SK-N-SH treated with all-trans-retinoic acid at 6 μM for 48 hours (cell line): ENCODE measurements around the gene BTBD8.

Source experiments
- ATAC-seq: fragments of 200-7000 bp; cut with Tn5 transposase; 3 replicates; pipeline ENCODE4 v1.9.1; 2020; ENCODE audit warnings: mild to moderate bottlenecking, moderate library complexity
- ARNTL ChIP-seq: fragments of 450-650 bp; formaldehyde crosslinking; IDR thresholded peaks from 2 replicates; pipeline ENCODE4 v1.5.0; 2020; ENCODE audit warnings: low read depth, mild to moderate bottlenecking, moderate library complexity, borderline replicate concordance
- BACH2 ChIP-seq: fragments of 250-450 bp; sonication (Bioruptor Pico); IDR thresholded peaks from 2 replicates; pipeline ENCODE4 v1.9.0; 2021; ENCODE audit warnings: mild to moderate bottlenecking, borderline replicate concordance
- CSDC2 ChIP-seq: fragments of 250-450 bp; sonication (Bioruptor Pico); IDR thresholded peaks from 2 replicates; pipeline ENCODE4 v1.5.0; 2020; ENCODE audit warnings: mild to moderate bottlenecking, moderate library complexity
- ESRRG ChIP-seq: fragments of 250-450 bp; sonication (Bioruptor Pico); IDR thresholded peaks from 2 replicates; pipeline ENCODE4 v1.6.1; 2021; ENCODE audit warnings: mild to moderate bottlenecking
- GLIS3 ChIP-seq: fragments of 250-450 bp; sonication (Bioruptor Pico); IDR thresholded peaks from 2 replicates; pipeline ENCODE4 v1.5.0; 2020; ENCODE audit warnings: mild to moderate bottlenecking, moderate library complexity
- ISL1 ChIP-seq: fragments of 250-450 bp; sonication (Bioruptor Pico); IDR thresholded peaks from 2 replicates; pipeline ENCODE4 v2.1.2; 2022; ENCODE audit warnings: mild to moderate bottlenecking, moderate library complexity
- OSR1 ChIP-seq: fragments of 250-450 bp; sonication (Bioruptor Pico); IDR thresholded peaks from 2 replicates; pipeline ENCODE4 v1.8.0; 2022; ENCODE audit warnings: moderate library complexity, mild to moderate bottlenecking, inconsistent platforms
- PATZ1 ChIP-seq: fragments of 250-450 bp; sonication (Bioruptor Pico); IDR thresholded peaks from 2 replicates; pipeline ENCODE4 v1.8.0; 2020; ENCODE audit warnings: mild to moderate bottlenecking, moderate library complexity, borderline replicate concordance
- POU6F1 ChIP-seq: fragments of 250-450 bp; sonication (Bioruptor Pico); IDR thresholded peaks from 2 replicates; pipeline ENCODE4 v1.8.0; 2021; ENCODE audit warnings: low read depth, mild to moderate bottlenecking, moderate library complexity, borderline replicate concordance
- SNAI2 ChIP-seq: fragments of 250-450 bp; sonication (Bioruptor Pico); IDR thresholded peaks from 2 replicates; pipeline ENCODE4 v1.5.0; 2020; ENCODE audit warnings: mild to moderate bottlenecking, moderate library complexity
- TCF4 ChIP-seq: fragments of 250-450 bp; sonication (Bioruptor Pico); IDR thresholded peaks from 2 replicates; pipeline ENCODE4 v1.8.0; 2021; ENCODE audit warnings: mild to moderate bottlenecking, moderate library complexity, borderline replicate concordance
- TOX ChIP-seq: fragments of 250-450 bp; sonication (Bioruptor Pico); IDR thresholded peaks from 2 replicates; pipeline ENCODE4 v1.8.0; 2021; ENCODE audit warnings: mild to moderate bottlenecking, moderate library complexity, borderline replicate concordance
- ZC3H10 ChIP-seq: fragments of 250-450 bp; sonication (Bioruptor Pico); IDR thresholded peaks from 2 replicates; pipeline ENCODE4 v1.5.1; 2021; ENCODE audit warnings: mild to moderate bottlenecking, moderate library complexity
- ZFP3 ChIP-seq: fragments of 250-450 bp; sonication (Bioruptor Pico); IDR thresholded peaks from 2 replicates; pipeline ENCODE4 v1.5.0; 2020; ENCODE audit warnings: mild to moderate bottlenecking, moderate library complexity
- ZNF565 ChIP-seq: fragments of 450-650 bp; formaldehyde crosslinking; conservative IDR thresholded peaks from 2 replicates; pipeline ENCODE4 v1.5.0; 2020; ENCODE audit warnings: low read depth, mild to moderate bottlenecking, moderate library complexity
- ZNF70 ChIP-seq: fragments of 450-650 bp; formaldehyde crosslinking; IDR thresholded peaks from 2 replicates; pipeline ENCODE4 v1.5.0; 2020; ENCODE audit warnings: mild to moderate bottlenecking, moderate library complexity
- ZNF8 ChIP-seq: fragments of 450-650 bp; formaldehyde crosslinking; IDR thresholded peaks from 2 replicates; pipeline ENCODE4 v1.5.0; 2020; ENCODE audit warnings: mild to moderate bottlenecking, moderate library complexity
- TF ChIP-seq, protein P1 (sequence below): fragments of 250-450 bp; sonication (Bioruptor Pico); IDR thresholded peaks from 2 replicates; pipeline ENCODE4 v1.5.1; 2021; ENCODE audit warnings: mild to moderate bottlenecking, moderate library complexity
- TF ChIP-seq, protein P2 (sequence below): fragments of 250-450 bp; sonication (Bioruptor Pico); IDR thresholded peaks from 2 replicates; pipeline ENCODE4 v1.5.0; 2020; ENCODE audit warnings: mild to moderate bottlenecking, moderate library complexity
- TF ChIP-seq, protein P3 (sequence below): fragments of 250-450 bp; sonication (Bioruptor Pico); IDR thresholded peaks from 2 replicates; pipeline ENCODE4 v1.5.1; 2020; ENCODE audit warnings: low read depth, mild to moderate bottlenecking, moderate library complexity

BTBD8 gene

DNA sequence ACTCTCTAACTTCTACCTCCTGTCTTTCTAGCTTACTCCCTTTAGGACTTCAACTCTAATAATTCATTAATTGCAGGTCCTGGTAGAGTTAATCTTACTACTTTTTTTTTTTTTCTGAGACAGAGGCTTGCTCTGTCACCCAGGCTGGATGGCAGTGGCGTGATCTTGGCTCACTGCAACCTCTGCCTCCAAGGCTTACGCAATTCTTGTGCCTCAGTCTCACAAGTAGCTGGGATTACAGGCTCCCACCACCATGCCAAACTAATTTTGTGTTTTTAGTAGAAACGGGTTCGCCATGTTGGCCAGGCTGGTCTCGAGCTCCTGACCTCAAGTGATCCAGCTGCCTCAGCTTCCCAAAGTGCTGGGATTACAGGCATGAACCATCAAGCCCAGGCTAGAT is 15.7 kb downstream of the BTBD8 start:
- no peak for ATAC-seq
- TF ChIP-seq GLIS3 (CRISPR knock-in tag) (no peak), TOX (no peak), CSDC2 (CRISPR knock-in tag) (no peak), BACH2 (CRISPR knock-in tag) (no peak), ZNF565 (CRISPR knock-in tag) (no peak), ZFP3 (CRISPR knock-in tag) (no peak), ZNF8 (CRISPR knock-in tag) (no peak), ZNF70 (CRISPR knock-in tag) (no peak)
- TF ChIP-seq, protein P1, sequence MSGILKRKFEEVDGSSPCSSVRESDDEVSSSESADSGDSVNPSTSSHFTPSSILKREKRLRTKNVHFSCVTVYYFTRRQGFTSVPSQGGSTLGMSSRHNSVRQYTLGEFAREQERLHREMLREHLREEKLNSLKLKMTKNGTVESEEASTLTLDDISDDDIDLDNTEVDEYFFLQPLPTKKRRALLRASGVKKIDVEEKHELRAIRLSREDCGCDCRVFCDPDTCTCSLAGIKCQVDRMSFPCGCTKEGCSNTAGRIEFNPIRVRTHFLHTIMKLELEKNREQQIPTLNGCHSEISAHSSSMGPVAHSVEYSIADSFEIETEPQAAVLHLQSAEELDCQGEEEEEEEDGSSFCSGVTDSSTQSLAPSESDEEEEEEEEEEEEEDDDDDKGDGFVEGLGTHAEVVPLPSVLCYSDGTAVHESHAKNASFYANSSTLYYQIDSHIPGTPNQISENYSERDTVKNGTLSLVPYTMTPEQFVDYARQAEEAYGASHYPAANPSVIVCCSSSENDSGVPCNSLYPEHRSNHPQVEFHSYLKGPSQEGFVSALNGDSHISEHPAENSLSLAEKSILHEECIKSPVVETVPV (CRISPR knock-in tag), result no peak
- TF ChIP-seq, protein P2, sequence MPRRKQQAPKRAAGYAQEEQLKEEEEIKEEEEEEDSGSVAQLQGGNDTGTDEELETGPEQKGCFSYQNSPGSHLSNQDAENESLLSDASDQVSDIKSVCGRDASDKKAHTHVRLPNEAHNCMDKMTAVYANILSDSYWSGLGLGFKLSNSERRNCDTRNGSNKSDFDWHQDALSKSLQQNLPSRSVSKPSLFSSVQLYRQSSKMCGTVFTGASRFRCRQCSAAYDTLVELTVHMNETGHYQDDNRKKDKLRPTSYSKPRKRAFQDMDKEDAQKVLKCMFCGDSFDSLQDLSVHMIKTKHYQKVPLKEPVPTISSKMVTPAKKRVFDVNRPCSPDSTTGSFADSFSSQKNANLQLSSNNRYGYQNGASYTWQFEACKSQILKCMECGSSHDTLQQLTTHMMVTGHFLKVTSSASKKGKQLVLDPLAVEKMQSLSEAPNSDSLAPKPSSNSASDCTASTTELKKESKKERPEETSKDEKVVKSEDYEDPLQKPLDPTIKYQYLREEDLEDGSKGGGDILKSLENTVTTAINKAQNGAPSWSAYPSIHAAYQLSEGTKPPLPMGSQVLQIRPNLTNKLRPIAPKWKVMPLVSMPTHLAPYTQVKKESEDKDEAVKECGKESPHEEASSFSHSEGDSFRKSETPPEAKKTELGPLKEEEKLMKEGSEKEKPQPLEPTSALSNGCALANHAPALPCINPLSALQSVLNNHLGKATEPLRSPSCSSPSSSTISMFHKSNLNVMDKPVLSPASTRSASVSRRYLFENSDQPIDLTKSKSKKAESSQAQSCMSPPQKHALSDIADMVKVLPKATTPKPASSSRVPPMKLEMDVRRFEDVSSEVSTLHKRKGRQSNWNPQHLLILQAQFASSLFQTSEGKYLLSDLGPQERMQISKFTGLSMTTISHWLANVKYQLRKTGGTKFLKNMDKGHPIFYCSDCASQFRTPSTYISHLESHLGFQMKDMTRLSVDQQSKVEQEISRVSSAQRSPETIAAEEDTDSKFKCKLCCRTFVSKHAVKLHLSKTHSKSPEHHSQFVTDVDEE (CRISPR knock-in tag), result no peak

DNA sequence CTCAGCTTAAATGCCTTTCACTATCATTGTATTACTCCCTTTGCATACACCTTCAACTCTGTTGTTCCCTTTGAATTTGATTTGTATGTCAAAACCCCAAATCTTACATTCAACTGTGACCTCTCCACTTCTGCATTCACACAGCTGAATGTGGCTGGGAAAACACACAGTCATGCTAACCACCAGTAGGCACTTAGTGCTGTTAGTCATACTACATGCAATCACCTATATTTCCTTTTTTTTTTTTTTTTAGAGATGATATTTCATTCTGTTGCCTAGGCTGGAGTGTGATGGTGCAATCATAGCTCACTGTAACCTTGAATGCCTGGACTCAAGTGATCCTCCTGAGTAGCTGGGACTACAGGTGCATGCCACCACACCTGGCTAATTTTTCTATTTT is 16.2 kb downstream of the BTBD8 start:
- no peak for ATAC-seq
- TF ChIP-seq ZC3H10 (CRISPR knock-in tag) (no peak), TOX (no peak), ZFP3 (CRISPR knock-in tag) (no peak), GLIS3 (CRISPR knock-in tag) (no peak), POU6F1 (CRISPR knock-in tag) (no peak), BACH2 (CRISPR knock-in tag) (no peak), SNAI2 (CRISPR knock-in tag) (no peak), PATZ1 (CRISPR knock-in tag) (no peak), OSR1 (CRISPR knock-in tag) (no peak), TCF4 (CRISPR knock-in tag) (no peak), ZNF565 (CRISPR knock-in tag) (no peak), ESRRG (CRISPR knock-in tag) (no peak), ISL1 (no peak), ARNTL (CRISPR knock-in tag) (no peak)
- TF ChIP-seq, protein P1 (CRISPR knock-in tag), result no peak
- TF ChIP-seq, protein P3, sequence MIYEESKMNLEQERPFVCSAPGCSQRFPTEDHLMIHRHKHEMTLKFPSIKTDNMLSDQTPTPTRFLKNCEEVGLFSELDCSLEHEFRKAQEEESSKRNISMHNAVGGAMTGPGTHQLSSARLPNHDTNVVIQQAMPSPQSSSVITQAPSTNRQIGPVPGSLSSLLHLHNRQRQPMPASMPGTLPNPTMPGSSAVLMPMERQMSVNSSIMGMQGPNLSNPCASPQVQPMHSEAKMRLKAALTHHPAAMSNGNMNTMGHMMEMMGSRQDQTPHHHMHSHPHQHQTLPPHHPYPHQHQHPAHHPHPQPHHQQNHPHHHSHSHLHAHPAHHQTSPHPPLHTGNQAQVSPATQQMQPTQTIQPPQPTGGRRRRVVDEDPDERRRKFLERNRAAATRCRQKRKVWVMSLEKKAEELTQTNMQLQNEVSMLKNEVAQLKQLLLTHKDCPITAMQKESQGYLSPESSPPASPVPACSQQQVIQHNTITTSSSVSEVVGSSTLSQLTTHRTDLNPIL, result no peak
- TF ChIP-seq, all 23 proteins: peak for 0
